K562 (cell line): ENCODE measurements around the gene PXDC1. TPM values are rescaled to one million over a fixed set of nuclear protein-coding genes. Genes with fewer than 3 reads are reported as not detected.

Experiments used
- ATAC-seq: fragments of 200-7000 bp; cut with Tn5 transposase; 3 replicates; pipeline ENCODE4 v1.9.1; 2020; ENCODE audit warnings: moderate library complexity
- BruUV-seq: library from RNA; stranded (reverse); fragments of 400-500 nt; replicated peaks from 2 replicates; lab custom pipeline; 2021; lab: Mats Ljungman, UMichigan
- CTCF ChIA-PET: fragments of 300-600 bp; formaldehyde crosslinking; extraction: SDS; loops from one replicate; lab custom pipeline; 2021; ENCODE audit warnings: low intra/inter-chr PET ratio; lab: Yijun Ruan, JAX
- POLR2A ChIA-PET: fragments of 300-600, 350-650 bp; sonication (Branson Sonifier 250); formaldehyde crosslinking; extraction: SDS; loops from one replicate; lab custom pipeline; 2021; ENCODE audit warnings: antibody characterized with exemption, inconsistent platforms; lab: Yijun Ruan, JAX
- DNase-seq, 4 experiments: peaks; one replicate each; pipeline versions ENCODE4 v3.0.0 to v3.0.0-alpha.2; 2011 to 2018; ENCODE audit warnings: low spot score in 3 of 4, mixed read lengths in 3 of 4; ENCODE audit errors: extremely low read depth in 1 of 4
- FAIRE-seq: peaks from 2 replicates; lab custom pipeline; 2011; peaks lifted over from hg19 to GRCh38; lab: Jason Lieb, UNC
- H2AFZ ChIP-seq: 2 replicates; pipeline ENCODE4 v1.6.0; 2011; ENCODE audit warnings: low read depth, low read length, control low read depth, inconsistent platforms
- H3K27ac ChIP-seq: fragments of 200-600 bp; 3 replicates; pipeline ENCODE4 v1.8.0; 2011; ENCODE audit warnings: low read depth, mild to moderate bottlenecking, control low read depth, inconsistent platforms, low read length, moderate library complexity, mixed read lengths; ENCODE audit errors: extremely low read depth
- H3K27me3 ChIP-seq, 2 experiments: fragments of 300-600 bp in 1 of 2; 2 replicates in 1 of 2; 3 replicates in 1 of 2; pipeline versions ENCODE4 v1.6.0 to v1.8.0; 2011; ENCODE audit warnings: inconsistent platforms in 2 of 2, low read length in 2 of 2, mild to moderate bottlenecking in 1 of 2, mixed read lengths in 1 of 2, moderate library complexity in 1 of 2; ENCODE audit not compliant: control insufficient read depth in 2 of 2, insufficient read depth in 2 of 2
- H3K36me3 ChIP-seq: fragments of 300-600 bp; 3 replicates; pipeline ENCODE4 v1.8.0; 2011; ENCODE audit warnings: mild to moderate bottlenecking, low read length, inconsistent platforms; ENCODE audit not compliant: control insufficient read depth, insufficient read depth
- H3K4me1 ChIP-seq, 2 experiments: fragments of 200-600 bp in 1 of 2; replicated peaks in 1 of 2; 2 replicates in 1 of 2; 3 replicates in 1 of 2; pipeline versions ENCODE4 v1.5.1 to v1.8.0; 2011; ENCODE audit warnings: inconsistent platforms in 2 of 2, low read length in 2 of 2, mild to moderate bottlenecking in 1 of 2, mixed read lengths in 1 of 2, moderate library complexity in 1 of 2; ENCODE audit not compliant: control insufficient read depth in 2 of 2, insufficient read depth in 2 of 2
- H3K4me2 ChIP-seq: 2 replicates; pipeline ENCODE4 v1.6.1; 2011; ENCODE audit warnings: low read length, control low read depth, inconsistent platforms, mixed read lengths; ENCODE audit not compliant: insufficient read depth
- H3K4me3 ChIP-seq: fragments of 200-600 bp; sonication (generic), shearing (Covaris generic); 2 replicates; pipeline ENCODE4 v1.5.1; 2016; ENCODE audit warnings: control low read depth, inconsistent platforms
- H3K79me2 ChIP-seq: fragments of 200-600 bp; 3 replicates; pipeline ENCODE4 v1.8.0; 2011; ENCODE audit warnings: low read length, inconsistent platforms; ENCODE audit not compliant: control insufficient read depth, insufficient read depth
- H3K9ac ChIP-seq, 2 experiments: 2 replicates each; pipeline versions ENCODE4 v1.6.0 to v1.6.1; 2011; ENCODE audit warnings: low read depth in 2 of 2, low read length in 2 of 2, control low read depth in 1 of 2, inconsistent platforms in 1 of 2, mild to moderate bottlenecking in 1 of 2, mixed read lengths in 1 of 2; ENCODE audit not compliant: insufficient read depth in 1 of 2
- H3K9me1 ChIP-seq: one replicate; pipeline ENCODE4 v1.6.0; 2011; ENCODE audit warnings: inconsistent platforms, mild to moderate bottlenecking, low read length, moderate library complexity; ENCODE audit not compliant: control insufficient read depth, insufficient read depth
- H3K9me3 ChIP-seq: replicated peaks from 2 replicates; pipeline ENCODE4 v1.5.1; 2011; ENCODE audit warnings: low read depth, low read length, inconsistent platforms; ENCODE audit not compliant: control insufficient read depth, insufficient read depth
- H4K20me1 ChIP-seq: replicated peaks from 2 replicates; pipeline ENCODE4 v1.6.1; 2011; ENCODE audit warnings: low read length, inconsistent platforms, mixed read lengths; ENCODE audit not compliant: control insufficient read depth, insufficient read depth
- ARID2 ChIP-seq: fragments of 450-650 bp; IDR thresholded peaks from 2 replicates; pipeline ENCODE4 v1.6.1; 2017; ENCODE audit warnings: antibody characterized with exemption, mild to moderate bottlenecking
- BHLHE40 ChIP-seq: IDR thresholded peaks from 2 replicates; pipeline ENCODE4 v1.6.1; 2011; ENCODE audit warnings: low read length, improper control_type of control experiment
- HDAC1 ChIP-seq, 2 experiments: fragments of 450-650 bp; IDR thresholded peaks; 2 replicates each; pipeline ENCODE4 v1.6.1; 2016 to 2017; ENCODE audit warnings: inconsistent platforms in 1 of 2, mild to moderate bottlenecking in 1 of 2, moderate library complexity in 1 of 2
- HNRNPUL1 ChIP-seq: fragments of 200-400 bp; formaldehyde crosslinking; IDR thresholded peaks from 2 replicates; pipeline ENCODE4 v1.6.1; 2017; ENCODE audit warnings: low read length
- PHF21A ChIP-seq: fragments of 450-650 bp; IDR thresholded peaks from 2 replicates; pipeline ENCODE4 v1.6.1; 2017; ENCODE audit warnings: low read depth, borderline replicate concordance
- PKNOX1 ChIP-seq: fragments of 450-650 bp; IDR thresholded peaks from 2 replicates; pipeline ENCODE4 v1.6.1; 2016
- RAD21 ChIP-seq, 2 experiments: fragments of 250-450 bp in 1 of 2; fragments of 450-650 bp in 1 of 2; sonication (Bioruptor Pico) in 1 of 2; formaldehyde crosslinking in 1 of 2; IDR thresholded peaks in 1 of 2; conservative IDR thresholded peaks in 1 of 2; 2 replicates each; pipeline versions ENCODE4 v1.4.0 to v1.8.0; 2020 to 2022; ENCODE audit warnings: mild to moderate bottlenecking in 2 of 2, moderate library complexity in 1 of 2
- RB1 ChIP-seq: fragments of 450-650 bp; IDR thresholded peaks from 2 replicates; pipeline ENCODE4 v1.6.1; 2017; ENCODE audit warnings: low read depth, mild to moderate bottlenecking
- ZBTB40 ChIP-seq, 2 experiments: fragments of 450-650 bp in 1 of 2; sonication (generic) in 1 of 2; formaldehyde crosslinking in 1 of 2; IDR thresholded peaks; 2 replicates each; pipeline versions ENCODE4 v1.7.1 to v1.9.0; 2016 to 2022; ENCODE audit warnings: inconsistent platforms in 1 of 2, mild to moderate bottlenecking in 1 of 2, missing genetic modification reagents in 1 of 2
- ZNF24 ChIP-seq: fragments of 450-650 bp; IDR thresholded peaks from 2 replicates; pipeline ENCODE4 v1.6.1; 2016
- WGBS: fragments of 100-300 bp; shearing (Covaris generic); methylation state at CpG from one replicate; pipeline ENCODE4 v1.1.6; 2016; ENCODE audit warnings: low coverage, mixed read lengths; ENCODE audit not compliant: insufficient coverage; ENCODE audit errors: missing lambda C conversion rate; 5-methylcytosine and 5-hydroxymethylcytosine counted together
- in situ Hi-C: fragments of 300-500 bp; cut with MboI; formaldehyde crosslinking; loops from 4 replicates; pipeline ENCODE4 v1.15.0; 2018; ENCODE audit warnings: inconsistent platforms, mixed read lengths
- intact Hi-C: fragments of 100-400 bp; cut with micrococcal nuclease; formaldehyde crosslinking; loops from 2 replicates; pipeline ENCODE4 v1.14.2; 2022
- polyA plus RNA-seq, 8 experiments: library from polyadenylated mRNA; depleted of rRNA in 4 of 8; stranded (reverse) in 5 of 8; unstranded in 3 of 8; fragments of >200 nt; fragmentation: Nextera tagmentation in 2 of 8; fragmentation: Illumina TruSeq in 1 of 8; extraction: Ambion mirVana in 2 of 8; extraction: Trizol in 1 of 8; gene quantifications; 2 replicates each; pipeline versions ENCODE4 v1.2.1 to v1.2.3, GENCODE V29; 2011 to 2014; ENCODE audit warnings: inconsistent platforms in 1 of 8, missing spikeins in 1 of 8
- total RNA-seq, 7 experiments: library from RNA; depleted of rRNA in 6 of 7; stranded (reverse); fragments of >200 nt in 6 of 7; fragmentation: Illumina TruSeq in 2 of 7; extraction: Trizol in 2 of 7; gene quantifications; 2 replicates each; pipeline versions ENCODE4 v1.2.1 to v1.2.3, GENCODE V29; 2011 to 2021; ENCODE audit warnings: low replicate concordance in 1 of 7

The PXDC1 gene
- total and polyA plus RNA-seq, 9 of the 15 experiments (the other 6 are each of a cell fraction or from before 2014, with no cell fraction given), result 0.09 to 0.33 (median 0.16) TPM; not detected in 5

- H3K4me2 ChIP-seq, result no peak overlapping the region
- H2AFZ ChIP-seq, result no peak overlapping the region
- intact Hi-C loops (loop anchor here (1.0 to 5.0 kb wide), 3 partner anchors 77 to 185 kb away; no protein-coding TSS in a partner anchor), in situ Hi-C loops (loop anchor here (5.0 to 10.0 kb wide), 3 partner anchors 184 to 426 kb away; no protein-coding TSS in a partner anchor)
- no peaks in the 10 kb centered on the region for H3K9me3 ChIP-seq
- peaks cover 5 to 26% of the 10 kb centered on the region in 2 experiments; a peak in 4 of 5 replicates for H3K4me1 ChIP-seq
- H4K20me1 ChIP-seq, result peaks cover 5% of the 10 kb centered on the region
- peak; percentile 93 for ATAC-seq
- DNase-seq, result peak; percentile 79 to 87 (median 80)
- no peaks in the 10 kb centered on the region for H3K79me2 ChIP-seq
- 8% methylated on average over 12 of the region's 12 CpGs for WGBS
- no peaks in the 10 kb centered on the region for H3K36me3 ChIP-seq
- no peak overlapping the region for H3K9ac ChIP-seq
- H3K4me3 ChIP-seq, result no peak overlapping the region
- ChIA-PET POLR2A (interaction anchor here (0.7 to 1.0 kb wide), 4 partner anchors 176 to 270 kb away, joined by 3 read pairs; no protein-coding TSS in a partner anchor), CTCF (interaction anchor here (0.7 to 2.6 kb wide), 5 partner anchors 77 to 262 kb away, joined by 3 to 18 read pairs (median 7); no protein-coding TSS in a partner anchor)
- BruUV-seq, result no TSS peak
- H3K27me3 ChIP-seq, result peaks cover 31 to 84% of the 10 kb centered on the region in 2 experiments; a peak in 4 of 5 replicates
- H3K27ac ChIP-seq, result no peak overlapping the region
- peak; percentile 93 for FAIRE-seq
- H3K9me1 ChIP-seq, result no peaks in the 10 kb centered on the region
- TF ChIP-seq BHLHE40 (no peak), HDAC1 (IDR thresholded peaks at IDR 0.05) (no peak), PKNOX1 (peak; percentile 78), HNRNPUL1 (no peak), RB1 (0 out of 2 replicates have a peak, but pooled peaks have one; percentile 24), ZNF24 (no peak), PHF21A (peak; percentile 46; the same call in 1 of the 2 replicates), RAD21 (CRISPR knock-in tag; conservative IDR thresholded peaks at IDR 0.05 in 1 of 2, IDR thresholded peaks at IDR 0.05 in 1 of 2) (peak; percentile 78 to 89), ARID2 (no peak), ZBTB40 (IDR thresholded peaks at IDR 0.05) (no peak), ZBTB40 (CRISPR knock-in tag; IDR thresholded peaks at IDR 0.05) (no peak)
Measured at GRCh38 chr6:3748208-3749066, 3.1 kb downstream of the PXDC1 start.
